NOMO-1 (cell line): ENCODE results near the gene QSOX1.

Experiments
- DNase-seq, 2 experiments: peaks; one replicate each; lab custom pipeline; 2025; ENCODE audit not compliant: unreplicated experiment in 2 of 2; lab: John Stamatoyannopoulos, UW

QSOX1 gene

DNA sequence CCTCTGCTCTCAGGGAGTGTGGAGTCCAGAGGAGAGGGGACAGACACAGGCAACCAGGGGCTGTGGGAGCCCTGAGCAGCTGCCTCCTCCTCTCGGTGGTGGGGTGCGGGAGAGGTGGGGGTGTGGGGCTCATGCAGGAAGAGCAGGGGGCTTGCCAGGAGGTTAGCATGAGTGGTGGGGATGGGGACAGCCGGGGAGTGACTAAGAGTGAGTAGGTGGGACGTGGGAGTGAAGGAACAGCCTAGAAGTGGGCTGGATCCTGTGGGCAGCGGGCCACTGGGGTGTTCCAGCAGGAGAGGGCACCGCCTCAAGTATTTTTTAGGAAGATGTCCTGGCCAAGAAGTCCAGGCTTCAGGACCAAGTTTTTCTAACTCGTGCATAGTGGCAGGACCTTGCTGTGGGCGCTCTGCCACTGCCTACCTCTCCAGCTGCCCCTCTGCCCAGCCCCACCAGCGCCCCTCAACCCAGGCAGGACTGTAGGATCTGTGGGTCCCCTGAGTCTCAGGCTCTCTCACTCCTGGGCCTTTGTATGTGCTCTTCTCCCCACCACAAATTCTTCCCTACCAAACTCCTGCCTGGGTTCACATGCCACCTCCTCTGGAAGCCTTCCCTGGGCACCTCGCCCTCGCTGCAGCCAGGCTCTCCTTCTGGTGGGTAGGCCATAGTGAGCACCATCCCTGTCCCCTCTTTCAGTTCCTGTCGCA, 56.6 kb downstream of the QSOX1 start:
- no peak for DNase-seq

DNA sequence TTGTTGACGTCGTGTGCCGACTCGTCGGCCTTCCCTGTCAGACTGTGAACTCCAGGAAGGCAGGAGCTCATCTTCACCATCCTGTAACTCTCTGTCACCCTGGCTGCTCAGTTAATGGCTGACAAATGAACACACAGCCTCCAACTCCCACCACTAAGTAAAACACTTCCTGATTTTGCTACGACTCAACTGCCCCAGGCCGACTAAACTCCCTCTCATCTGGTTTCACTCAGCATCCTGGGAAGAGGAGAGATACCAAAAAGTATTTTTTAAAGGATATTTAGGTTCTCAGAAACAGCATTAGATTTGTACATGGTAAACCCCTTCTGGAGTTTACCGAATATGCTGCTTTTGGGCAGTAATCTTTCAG, 57.2 kb downstream of the QSOX1 start:
- DNase-seq = no peak

- DNase-seq = peak; percentile 37 to 62
Observed at GRCh38 chr1:180213401-180214170, 58.9 kb downstream of the QSOX1 start.

DNA sequence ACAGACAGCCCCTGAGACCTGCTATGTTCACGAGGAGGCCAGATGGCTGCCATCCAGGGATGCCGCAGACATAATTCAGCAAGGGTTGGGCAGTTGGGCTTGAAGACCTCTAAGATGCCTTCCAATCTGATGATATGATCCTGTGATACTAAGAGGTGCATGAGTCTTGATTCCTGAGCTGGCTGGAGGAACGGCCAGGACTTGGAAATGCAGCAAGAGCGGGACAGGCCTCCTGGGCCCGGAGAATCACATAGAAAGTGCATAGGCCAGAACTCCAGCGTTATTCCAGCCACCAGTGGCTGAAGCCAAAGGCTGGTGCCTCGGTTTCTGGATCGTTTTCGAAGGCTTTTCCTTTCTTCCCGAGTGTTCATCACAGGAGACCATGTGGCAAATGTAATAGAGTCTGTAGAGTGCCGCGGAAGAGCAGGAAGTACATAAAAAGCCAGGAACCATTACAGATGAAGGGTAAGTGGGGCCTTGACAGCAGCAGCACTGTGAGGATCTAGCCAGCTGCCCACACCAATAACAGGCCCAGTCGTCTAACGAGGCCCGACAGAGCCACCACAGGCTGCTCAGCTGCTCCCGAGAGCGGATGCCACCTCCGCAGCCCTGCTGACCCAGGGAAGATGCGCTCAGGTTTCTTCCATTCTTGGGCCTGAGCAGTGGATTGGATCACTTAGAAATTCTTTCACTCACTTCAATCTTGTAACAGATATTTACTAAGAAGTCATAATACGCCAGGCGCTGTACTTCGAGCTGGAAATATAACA, 61.4 kb downstream of the QSOX1 start:
- no peak for DNase-seq

DNA sequence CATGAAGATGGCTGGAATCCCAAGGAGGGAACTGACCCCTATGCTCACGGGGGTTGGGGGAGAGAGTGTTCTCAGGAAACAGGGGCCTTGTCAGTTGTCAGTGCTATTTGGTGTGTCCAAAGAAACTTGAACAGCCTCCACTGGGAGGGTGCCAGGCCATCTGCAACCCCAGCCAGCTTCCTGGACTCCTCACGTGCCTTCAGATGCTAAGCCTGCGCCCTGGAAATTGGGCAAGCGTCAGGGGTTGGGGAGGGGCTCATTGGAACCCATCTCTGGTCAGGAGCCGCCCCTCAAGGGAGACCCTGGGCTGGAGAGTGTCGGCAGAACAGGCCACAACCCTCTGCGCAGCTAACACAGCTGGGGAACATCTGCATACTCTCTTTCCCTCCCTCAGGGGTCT, 62.3 kb downstream of the QSOX1 start:
- DNase-seq = no peak

DNA sequence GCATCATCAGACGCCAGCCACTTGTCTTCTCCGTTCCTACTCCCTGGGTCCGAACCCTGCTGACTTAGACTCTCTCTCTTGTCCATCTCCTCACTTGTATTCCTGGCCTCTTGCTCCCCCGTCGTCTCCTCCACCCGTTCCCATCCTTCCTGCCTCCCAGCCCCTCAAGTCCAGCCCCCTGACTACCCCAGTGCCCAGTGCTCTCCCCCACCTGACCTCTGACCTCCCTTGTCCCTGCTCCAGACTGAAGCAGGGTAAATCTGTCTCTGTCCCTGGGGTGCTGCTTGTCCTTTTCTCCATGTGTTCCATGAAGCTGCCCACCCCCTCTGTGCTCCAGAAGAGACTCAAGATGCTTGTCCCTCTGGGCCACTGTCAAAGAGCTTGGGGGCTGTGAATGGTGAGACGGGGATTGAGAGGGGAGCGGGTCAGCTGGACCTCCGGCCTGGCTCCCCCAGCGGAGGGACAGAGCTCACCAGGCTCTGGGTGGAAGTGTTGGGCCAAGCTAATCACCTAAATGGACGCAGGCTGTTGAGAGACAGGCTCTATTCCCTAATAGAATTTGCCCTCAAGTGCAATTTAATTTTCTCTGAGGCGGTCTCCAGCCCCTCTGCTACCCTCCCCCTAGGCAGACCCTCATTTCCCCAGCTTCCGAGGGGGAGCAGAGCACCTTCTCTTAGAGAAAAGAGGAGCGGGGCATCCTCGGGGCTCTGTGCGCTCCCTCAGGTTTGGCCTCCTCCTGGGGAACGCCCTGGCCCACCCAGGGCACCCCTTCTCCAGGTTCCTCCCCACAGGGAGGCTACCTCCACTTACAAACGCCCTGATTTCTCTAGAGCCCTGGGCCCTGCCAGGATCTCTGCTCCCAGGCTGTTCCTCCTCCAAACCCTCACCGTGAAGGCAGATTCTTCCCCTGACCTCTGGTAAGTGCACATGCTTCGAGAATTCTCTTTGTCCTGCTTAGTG, 64.4 kb downstream of the QSOX1 start:
- no peak for DNase-seq

DNA sequence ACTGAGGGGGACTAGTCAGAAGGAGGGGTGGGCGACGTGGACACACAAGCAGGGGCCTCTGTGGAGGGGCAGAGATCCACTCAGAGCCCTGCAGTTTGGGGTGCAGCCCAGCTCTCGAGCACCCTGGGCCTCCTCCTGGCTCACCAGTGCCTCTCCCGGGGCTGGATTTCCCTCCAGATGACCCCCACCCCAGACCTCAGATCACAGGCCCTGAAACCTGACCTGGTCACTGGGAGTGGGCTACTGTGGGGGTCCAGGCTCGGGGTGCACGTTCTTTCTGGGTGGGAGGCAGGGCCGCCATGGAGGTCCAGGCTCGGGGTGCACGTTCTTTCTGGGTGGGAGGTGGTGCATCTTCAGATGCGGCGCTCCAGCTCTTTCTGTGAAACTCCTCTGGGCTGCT, 65.1 kb downstream of the QSOX1 start:
- no peak for DNase-seq

- DNase-seq = no peak
Observed at GRCh38 chr1:180221462-180221861, 66.8 kb downstream of the QSOX1 start.

DNA sequence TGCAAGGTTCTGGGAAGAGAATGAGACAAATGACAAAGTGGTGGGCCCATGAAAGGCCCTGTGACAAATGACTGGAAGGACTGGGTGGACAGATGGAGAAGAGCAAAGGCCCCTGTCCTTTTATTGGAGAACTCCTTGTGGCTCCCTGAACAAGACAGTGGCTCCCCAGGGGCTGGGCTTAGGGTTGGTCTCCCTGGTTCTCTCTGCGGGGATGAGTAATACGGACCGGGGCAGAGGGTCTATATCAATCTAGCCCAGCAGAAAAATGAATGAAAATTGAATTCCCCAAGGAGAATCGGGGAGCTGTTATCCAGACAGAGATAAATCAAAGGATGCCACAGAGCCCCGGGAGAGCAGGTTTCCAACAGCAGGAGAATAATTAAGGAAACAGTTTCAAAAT, 70.2 kb downstream of the QSOX1 start:
- no peak for DNase-seq

DNA sequence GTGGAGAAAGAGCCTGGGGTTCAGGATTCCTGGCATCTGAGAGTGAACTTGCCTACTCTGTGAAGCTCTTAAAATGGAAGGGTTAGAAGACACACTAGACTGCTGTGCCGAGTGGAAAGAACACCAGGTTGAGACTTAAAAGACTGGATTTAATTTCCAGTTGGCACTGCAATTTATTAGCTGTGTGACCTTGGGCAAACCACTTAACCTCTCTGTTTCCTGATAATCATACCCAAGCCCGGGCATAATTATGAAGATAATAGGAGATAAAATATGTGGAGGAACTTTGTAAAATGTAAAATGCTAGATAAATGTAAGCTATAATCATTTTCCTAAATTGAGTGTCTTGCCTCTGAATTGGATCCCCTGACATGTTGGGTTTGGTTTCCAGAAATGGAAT, 70.7 kb downstream of the QSOX1 start:
- no peak for DNase-seq

DNA sequence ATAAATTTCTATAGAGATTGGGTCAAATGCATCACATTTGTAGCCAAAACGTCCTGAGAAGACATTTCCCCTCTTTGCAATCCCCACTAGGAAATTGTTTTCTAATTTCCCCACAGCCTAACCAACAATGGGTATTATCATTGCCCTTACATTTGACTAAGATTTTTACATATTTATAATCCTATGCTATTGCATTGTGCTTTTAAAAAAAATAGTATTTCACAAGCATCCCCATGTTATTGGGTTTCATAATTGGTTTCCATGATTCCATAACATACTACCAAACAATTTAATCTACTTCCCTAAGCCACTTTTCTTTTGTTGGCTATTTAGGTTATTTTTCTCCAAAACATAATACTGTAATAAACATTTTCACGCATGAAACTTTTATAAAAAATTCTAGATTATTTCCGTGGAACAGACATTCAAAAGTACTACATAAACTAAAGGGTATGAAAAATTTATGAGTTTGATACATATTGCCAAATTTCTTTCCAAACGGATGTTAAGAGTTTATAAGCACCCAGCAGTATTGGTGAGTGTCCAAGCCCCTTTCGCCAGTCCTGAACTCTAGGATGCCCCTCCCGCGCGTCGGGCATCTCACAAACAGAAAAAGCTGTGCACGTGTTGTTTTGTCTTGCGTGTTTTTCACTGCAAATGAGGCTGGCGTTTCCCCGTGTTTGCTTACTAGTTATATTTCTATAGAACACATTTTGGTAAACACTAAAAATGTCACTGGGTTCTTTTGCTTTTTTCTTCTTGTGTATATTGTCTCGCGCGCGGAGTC, 73.4 kb downstream of the QSOX1 start:
- DNase-seq = peak in 1 of 2 experiments; percentile 12

GRCh38 chr1:180228648-180229482, 74.2 kb downstream of the QSOX1 start:
- peak in 1 of 2 experiments; percentile 12 for DNase-seq

DNA sequence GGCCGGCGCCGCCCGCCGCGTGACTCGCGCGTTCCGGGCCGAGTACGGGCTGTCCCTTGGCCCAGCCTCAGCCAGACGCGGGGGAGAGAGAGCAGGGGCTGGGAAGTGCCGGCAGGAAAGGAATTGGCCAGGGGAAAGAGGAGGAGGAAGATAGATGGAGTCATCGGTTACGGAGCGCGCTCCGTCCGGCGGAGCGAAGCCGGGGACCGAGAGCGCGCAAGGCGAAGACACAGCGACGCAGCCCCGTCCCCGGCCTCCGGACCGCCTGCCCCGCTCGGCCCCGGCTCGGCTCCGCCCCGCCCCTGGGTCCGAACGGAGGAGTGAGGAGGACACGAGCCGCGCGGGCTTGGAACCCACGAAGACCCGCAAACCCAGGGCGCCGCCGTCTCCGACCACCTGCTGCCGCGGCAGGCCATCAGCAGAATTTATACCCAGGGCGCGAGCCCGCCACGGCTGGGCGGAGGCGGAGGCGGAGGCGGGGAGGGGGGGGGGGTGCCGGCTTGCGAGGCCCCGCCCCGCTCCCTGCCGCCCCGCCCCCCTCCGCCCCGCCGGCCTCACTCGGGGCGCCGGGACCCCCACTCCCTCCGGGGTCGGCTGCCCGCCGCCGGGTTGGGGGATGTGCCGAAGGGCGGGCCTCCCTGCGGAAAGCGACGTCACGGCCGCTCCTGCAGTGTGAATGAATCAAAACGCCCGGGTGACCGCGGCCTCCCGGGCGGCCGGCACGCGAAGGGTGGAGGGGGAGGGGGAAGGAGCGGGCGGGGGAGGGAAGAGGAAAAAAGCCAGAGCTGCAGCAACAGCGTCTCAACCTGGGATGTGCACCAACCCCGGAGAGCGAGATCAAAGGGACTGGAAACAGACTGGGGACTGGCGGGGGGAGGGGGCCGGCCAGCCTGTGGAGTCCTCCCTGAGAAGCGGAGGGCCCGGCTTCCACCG, 75.1 kb downstream of the QSOX1 start, which contains the start of gene LHX4:
Gene LHX4, plus strand, starts transcription at position 782 of the 933 bp plus-strand sequence. CDS start 266 bp downstream, outside the sequence.
- DNase-seq = peak; percentile 22 to 28

DNA sequence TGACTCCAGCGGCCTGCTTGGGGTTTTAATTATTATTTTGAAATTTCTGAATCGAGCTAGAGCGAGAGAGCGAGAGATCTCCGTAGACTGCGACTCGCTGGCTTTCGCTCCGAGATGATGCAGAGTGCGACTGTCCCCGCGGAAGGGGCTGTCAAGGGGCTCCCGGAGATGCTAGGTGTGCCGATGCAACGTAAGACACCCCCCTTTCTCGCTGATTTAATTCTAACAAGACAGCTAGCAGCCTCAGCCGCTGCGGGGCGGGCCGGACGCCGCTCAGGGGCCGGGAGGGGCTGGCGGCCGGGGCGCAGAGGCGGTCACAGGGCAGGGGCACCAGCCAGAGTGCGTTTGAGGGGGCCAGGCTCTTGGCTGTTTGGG, 75.7 kb downstream of the QSOX1 start:
- no peak for DNase-seq

- peak in 1 of 2 experiments; percentile 7 for DNase-seq
Observed at GRCh38 chr1:180230791-180231505, 76.3 kb downstream of the QSOX1 start.

- peak; percentile 60 to 65 for DNase-seq
Observed at GRCh38 chr1:180231506-180231921, 76.8 kb downstream of the QSOX1 start.

GRCh38 chr1:180231936-180232335, 77.3 kb downstream of the QSOX1 start:
- DNase-seq = no peak
